Natural killer cell (primary cell): ENCODE data around the gene TRIAP1. TPM values are rescaled to one million over a fixed set of nuclear protein-coding genes. Genes with fewer than 3 reads are reported as not detected.

Experiments
- ATAC-seq, 3 donors: fragments of 150-1000 bp in 2 of 3; fragments of 200-7000 bp in 1 of 3; cut with Tn5 transposase; 1 replicate in 1 of 3; 2 replicates in 2 of 3; pipeline ENCODE4 v1.10.0; 2021; ENCODE audit warnings: mild to moderate bottlenecking in 2 of 3, moderate library complexity in 2 of 3
- DNase-seq, 2 donors: peaks; one replicate each; pipeline versions ENCODE4 v3.0.0 to v3.0.0-alpha.2; 2013 to 2021; ENCODE audit warnings: mixed read lengths in 1 of 2
- H3K27ac ChIP-seq: one replicate; pipeline ENCODE4 v1.5.1; 2013; ENCODE audit warnings: mild to moderate bottlenecking, low read length
- H3K27me3 ChIP-seq: one replicate; pipeline ENCODE4 v1.6.1; 2013; ENCODE audit warnings: low read length; ENCODE audit not compliant: control insufficient read depth, insufficient read depth
- H3K36me3 ChIP-seq: one replicate; pipeline ENCODE4 v1.6.1; 2013; ENCODE audit warnings: low read length; ENCODE audit not compliant: control insufficient read depth, insufficient read depth
- H3K4me1 ChIP-seq: one replicate; pipeline ENCODE4 v1.6.1; 2013; ENCODE audit warnings: low read length; ENCODE audit not compliant: control insufficient read depth, insufficient read depth
- H3K4me3 ChIP-seq: one replicate; pipeline ENCODE4 v1.5.1; 2013; ENCODE audit warnings: low read length
- H3K9me3 ChIP-seq: one replicate; pipeline ENCODE4 v1.6.1; 2013; ENCODE audit warnings: low read length; ENCODE audit not compliant: control insufficient read depth, insufficient read depth
- H3K27ac Mint-ChIP-seq, 2 donors: one replicate each; pipeline ENCODE4 v1.8.0; 2022; ENCODE audit warnings: mild to moderate bottlenecking in 2 of 2, mixed read lengths in 2 of 2, moderate library complexity in 1 of 2
- H3K27me3 Mint-ChIP-seq, 2 donors: one replicate each; pipeline ENCODE4 v1.8.0; 2022; ENCODE audit warnings: low read depth in 2 of 2, mixed read lengths in 2 of 2
- H3K36me3 Mint-ChIP-seq: one replicate; pipeline ENCODE4 v1.8.0; 2022; ENCODE audit warnings: mixed read lengths
- H3K4me1 Mint-ChIP-seq, 2 donors: one replicate each; pipeline ENCODE4 v1.8.0; 2022; ENCODE audit warnings: mixed read lengths in 2 of 2
- H3K4me3 Mint-ChIP-seq: one replicate; pipeline ENCODE4 v1.8.0; 2022; ENCODE audit warnings: mild to moderate bottlenecking, moderate library complexity, mixed read lengths
- H3K9me3 Mint-ChIP-seq, 2 donors: one replicate each; pipeline ENCODE4 v1.8.0; 2022; ENCODE audit warnings: mixed read lengths in 2 of 2
- CTCF ChIP-seq: fragments of 200-600 bp; IDR thresholded peaks from one replicate; pipeline ENCODE4 v1.8.0; 2022; ENCODE audit warnings: antibody characterized with exemption
- WGBS: methylation state at CpG from one replicate; pipeline ENCODE4 v1.1.7; 2013; ENCODE audit warnings: missing lambda C conversion rate; ENCODE audit not compliant: insufficient coverage; 5-methylcytosine and 5-hydroxymethylcytosine counted together
- intact Hi-C: fragments of 100-400 bp; cut with micrococcal nuclease; formaldehyde crosslinking; loops from one replicate; pipeline ENCODE4 v1.14.2; 2022
- total RNA-seq, 4 donors: library from RNA; stranded (reverse); fragments of 120-200 nt in 1 of 4; gene quantifications; one replicate each; pipeline versions ENCODE4 v1.2.3 to v1.2.4, GENCODE V29; 2013 to 2022

Gene TRIAP1
- total RNA-seq, 3 donors from 2014 or later (not counting 1 experiment from before 2014, with no cell fraction given) = 21.3 to 25.8 (median 24.2) TPM

- 85% methylated on average over 7 of the region's 7 CpGs for WGBS
- Histone ChIP-seq H3K4me3 (no peak overlapping the region), H3K27me3 (no peaks in the 10 kb centered on the region), H3K9me3 (no peaks in the 10 kb centered on the region), H3K36me3 (no peaks in the 10 kb centered on the region), H3K27ac (no peak overlapping the region), H3K4me1 (no peaks in the 10 kb centered on the region)
- intact Hi-C loops = no loop called here
- no peaks in the 10 kb centered on the region for H3K4me1 Mint-ChIP-seq
- H3K27me3 Mint-ChIP-seq = peaks cover 0 to 5% of the 10 kb centered on the region in 2 donors
- DNase-seq = no peak
- H3K4me3 Mint-ChIP-seq = no peak overlapping the region
- ATAC-seq = no peak
- TF ChIP-seq CTCF = no peak
- H3K27ac Mint-ChIP-seq = no peak overlapping the region
- no peaks in the 10 kb centered on the region for H3K36me3 Mint-ChIP-seq
- no peaks in the 10 kb centered on the region for H3K9me3 Mint-ChIP-seq
These were observed 29.5 kb downstream of the TRIAP1 start for GRCh38 chr12:120416490-120417216.

GRCh38 chr12:120413901-120414695 is 32.1 kb downstream of the TRIAP1 start:
- intact Hi-C loops = no loop called here
- H3K9me3 Mint-ChIP-seq = no peaks in the 10 kb centered on the region
- no peak overlapping the region for H3K4me3 Mint-ChIP-seq
- Histone ChIP-seq H3K4me3 (no peak overlapping the region), H3K4me1 (no peaks in the 10 kb centered on the region), H3K36me3 (no peaks in the 10 kb centered on the region), H3K9me3 (no peaks in the 10 kb centered on the region), H3K27me3 (no peaks in the 10 kb centered on the region), H3K27ac (no peak overlapping the region)
- no peaks in the 10 kb centered on the region for H3K4me1 Mint-ChIP-seq
- 85% methylated on average over 12 of the region's 13 CpGs for WGBS
- DNase-seq (no peak), ATAC-seq (no peak)
- H3K27me3 Mint-ChIP-seq = peaks cover 0 to 5% of the 10 kb centered on the region in 2 donors
- H3K27ac Mint-ChIP-seq = no peak overlapping the region
- no peaks in the 10 kb centered on the region for H3K36me3 Mint-ChIP-seq
- no peak for TF ChIP-seq CTCF

GRCh38 chr12:120412421-120412820 is 33.8 kb downstream of the TRIAP1 start:
- no peak for ATAC-seq
- no peak overlapping the region for H3K4me3 ChIP-seq
- no peaks in the 10 kb centered on the region for H3K4me1 Mint-ChIP-seq
- H3K27ac ChIP-seq = no peak overlapping the region
- WGBS = 81% methylated on average over 6 of the region's 7 CpGs
- H3K36me3 ChIP-seq = no peaks in the 10 kb centered on the region
- H3K4me3 Mint-ChIP-seq = no peak overlapping the region
- no peaks in the 10 kb centered on the region for H3K9me3 Mint-ChIP-seq
- no peaks in the 10 kb centered on the region for H3K27me3 ChIP-seq
- no peak for DNase-seq
- no peak for TF ChIP-seq CTCF
- H3K4me1 ChIP-seq = no peaks in the 10 kb centered on the region
- intact Hi-C loops = no loop called here
- no peaks in the 10 kb centered on the region for H3K9me3 ChIP-seq
- H3K27ac Mint-ChIP-seq = no peak overlapping the region
- peaks cover 0 to 5% of the 10 kb centered on the region in 2 donors for H3K27me3 Mint-ChIP-seq
- H3K36me3 Mint-ChIP-seq = no peaks in the 10 kb centered on the region
